PC-3 (cell line): ENCODE measurements around the gene ASCL5. TPM values are rescaled to one million over a fixed set of nuclear protein-coding genes. Genes with fewer than 3 reads are reported as not detected.

ENCODE experiments used
- ATAC-seq: fragments of 200-7000 bp; cut with Tn5 transposase; 2 replicates; pipeline ENCODE4 v1.9.1; 2020; ENCODE audit warnings: mild to moderate bottlenecking, moderate library complexity
- BruUV-seq: library from RNA; stranded (reverse); fragments of 400-500 nt; replicated peaks from 2 replicates; lab custom pipeline; 2021; lab: Mats Ljungman, UMichigan
- CTCF ChIA-PET: fragments of 300-600 bp; sonication (Branson Sonifier 250); formaldehyde crosslinking; loops from one replicate; lab custom pipeline; 2022; ENCODE audit warnings: antibody characterized with exemption; lab: Charles Lee
- POLR2A ChIA-PET: fragments of 300-600 bp; sonication (Branson Sonifier 250); formaldehyde crosslinking; loops from one replicate; lab custom pipeline; 2022; ENCODE audit warnings: antibody characterized with exemption; ENCODE audit not compliant: unreplicated experiment; lab: Charles Lee
- DNase-seq: peaks from one replicate; pipeline ENCODE4 v3.0.0-alpha.2; 2015
- H2AFZ ChIP-seq: fragments of 300-600 bp; sonication (generic); 2 replicates; pipeline ENCODE4 v1.6.0; 2016; ENCODE audit warnings: antibody characterized with exemption, low read length
- H3F3A ChIP-seq: fragments of 300-600 bp; sonication (generic); one replicate; pipeline ENCODE4 v1.6.0; 2017; ENCODE audit warnings: antibody characterized with exemption, low read length, control low read depth, mild to moderate bottlenecking; ENCODE audit not compliant: unreplicated experiment
- H3K27ac ChIP-seq: fragments of 300-600 bp; sonication (generic); 2 replicates; pipeline ENCODE4 v1.5.1; 2016; ENCODE audit warnings: mild to moderate bottlenecking, low read length
- H3K27me3 ChIP-seq: fragments of 300-600 bp; sonication (generic); 2 replicates; pipeline ENCODE4 v1.6.1; 2016; ENCODE audit warnings: low read length, mixed read lengths
- H3K36me3 ChIP-seq: fragments of 300-600 bp; sonication (generic); 2 replicates; pipeline ENCODE4 v1.6.1; 2016; ENCODE audit warnings: low read depth, mixed run types, low read length, mixed read lengths
- H3K4me1 ChIP-seq: fragments of 300-600 bp; sonication (generic); 2 replicates; pipeline ENCODE4 v1.5.1; 2016; ENCODE audit warnings: low read length; ENCODE audit not compliant: insufficient read depth
- H3K4me2 ChIP-seq: fragments of 300-600 bp; sonication (generic); 2 replicates; pipeline ENCODE4 v1.6.0; 2016; ENCODE audit warnings: low read length
- H3K4me3 ChIP-seq: fragments of 300-600 bp; sonication (generic); 2 replicates; pipeline ENCODE4 v1.5.1; 2016; ENCODE audit warnings: mild to moderate bottlenecking, low read length, mixed read lengths
- H3K79me2 ChIP-seq: fragments of 300-600 bp; sonication (generic); 2 replicates; pipeline ENCODE4 v1.6.1; 2017; ENCODE audit warnings: low read length, mixed read lengths
- H3K9ac ChIP-seq: fragments of 300-600 bp; sonication (generic); 2 replicates; pipeline ENCODE4 v1.6.0; 2016; ENCODE audit warnings: mild to moderate bottlenecking, low read length
- H3K9me2 ChIP-seq: fragments of 300-600 bp; sonication (generic); replicated peaks from 2 replicates; pipeline ENCODE4 v1.6.1; 2016; ENCODE audit warnings: mixed run types, low read length, mixed read lengths
- H3K9me3 ChIP-seq: fragments of 300-600 bp; sonication (generic); 2 replicates; pipeline ENCODE4 v1.6.1; 2016; ENCODE audit warnings: low read length, mixed read lengths
- H4K20me1 ChIP-seq: fragments of 300-600 bp; sonication (generic); 2 replicates; pipeline ENCODE4 v1.6.1; 2016; ENCODE audit warnings: low read length, mixed read lengths
- CTCF ChIP-seq: fragments of 300-600 bp; sonication (generic); conservative IDR thresholded peaks from 2 replicates; pipeline ENCODE4 v1.5.1; 2017; ENCODE audit warnings: antibody characterized with exemption, low read depth, mild to moderate bottlenecking, low read length
- EZH2 ChIP-seq: fragments of 300-600 bp; sonication (generic); IDR thresholded peaks from one replicate; pipeline ENCODE4 v1.6.1; 2017; ENCODE audit warnings: antibody characterized with exemption, mild to moderate bottlenecking, low read length; ENCODE audit not compliant: unreplicated experiment
- EZH2phosphoT487 ChIP-seq: fragments of 300-600 bp; sonication (generic); IDR thresholded peaks from 2 replicates; pipeline ENCODE4 v1.6.1; 2018; ENCODE audit warnings: mild to moderate bottlenecking, antibody characterized with exemption, low read length, borderline replicate concordance
- intact Hi-C: fragments of 100-400 bp; cut with micrococcal nuclease; formaldehyde crosslinking; loops from 2 replicates; pipeline ENCODE4 v1.9.0; 2023
- total RNA-seq: library from RNA; depleted of rRNA; stranded (reverse); fragments of >200 nt; gene quantifications from 2 replicates; pipeline ENCODE4 v1.2.3, GENCODE V29; 2014

Gene ASCL5
- total RNA-seq, 1 experiment from 2014 or later: 3.1 TPM

- Histone ChIP-seq H3K4me2 (no peak overlapping the region), H3K9me3 (no peaks in the 10 kb centered on the region), H3K4me1 (peaks cover 14% of the 10 kb centered on the region), H2AFZ (no peak overlapping the region), H3K27me3 (no peaks in the 10 kb centered on the region), H3K4me3 (no peak overlapping the region), H3F3A (peaks cover 4% of the 10 kb centered on the region), H3K79me2 (no peaks in the 10 kb centered on the region), H4K20me1 (peaks cover 4% of the 10 kb centered on the region), H3K27ac (no peak overlapping the region), H3K9me2 (no peaks in the 10 kb centered on the region), H3K36me3 (peaks cover 78% of the 10 kb centered on the region), H3K9ac (no peak overlapping the region)
- TF ChIP-seq EZH2: no peak
- no peak for TF ChIP-seq EZH2phosphoT487
- no peak for TF ChIP-seq CTCF
- ChIA-PET POLR2A (no interaction called here), CTCF (no interaction called here)
- intact Hi-C loops: no loop called here
- ATAC-seq (no peak), DNase-seq (no peak)
- no TSS peak for BruUV-seq
Measured at GRCh38 chr1:201139756-201140155, 12.8 kb upstream of the ASCL5 start.

GRCh38 chr1:201139306-201139705 is 12.3 kb upstream of the ASCL5 start:
- intact Hi-C loops: no loop called here
- peaks cover 78% of the 10 kb centered on the region for H3K36me3 ChIP-seq
- DNase-seq (no peak), ATAC-seq (no peak)
- H3K4me1 ChIP-seq: peaks cover 14% of the 10 kb centered on the region
- POLR2A ChIA-PET: no interaction called here
- H2AFZ ChIP-seq: no peak overlapping the region
- H3F3A ChIP-seq: peaks cover 4% of the 10 kb centered on the region
- H3K9me3 ChIP-seq: no peaks in the 10 kb centered on the region
- no peaks in the 10 kb centered on the region for H3K9me2 ChIP-seq
- CTCF ChIA-PET: no interaction called here
- H4K20me1 ChIP-seq: peaks cover 4% of the 10 kb centered on the region
- no peak for TF ChIP-seq CTCF
- no peak for TF ChIP-seq EZH2phosphoT487
- no peak for TF ChIP-seq EZH2
- no peaks in the 10 kb centered on the region for H3K27me3 ChIP-seq
- H3K9ac ChIP-seq: no peak overlapping the region
- H3K4me3 ChIP-seq: no peak overlapping the region
- no peak overlapping the region for H3K27ac ChIP-seq
- no peak overlapping the region for H3K4me2 ChIP-seq
- no TSS peak for BruUV-seq
- no peaks in the 10 kb centered on the region for H3K79me2 ChIP-seq

GRCh38 chr1:201138311-201138840 is 11.4 kb upstream of the ASCL5 start:
- intact Hi-C loops: no loop called here
- TF ChIP-seq EZH2phosphoT487 (no peak), CTCF (no peak), EZH2 (no peak)
- no peak for DNase-seq
- Histone ChIP-seq H3K9ac (no peak overlapping the region), H3K79me2 (no peaks in the 10 kb centered on the region), H3K4me3 (no peak overlapping the region), H3K27ac (peak overlapping the region; percentile 43), H3K9me3 (no peaks in the 10 kb centered on the region), H4K20me1 (peaks cover 4% of the 10 kb centered on the region), H3K4me2 (no peak overlapping the region), H2AFZ (no peak overlapping the region), H3K9me2 (no peaks in the 10 kb centered on the region), H3K27me3 (no peaks in the 10 kb centered on the region), H3F3A (peaks cover 4% of the 10 kb centered on the region), H3K4me1 (peaks cover 14% of the 10 kb centered on the region), H3K36me3 (peaks cover 72% of the 10 kb centered on the region)
- ChIA-PET CTCF (interaction anchor here (0.8 to 1.8 kb wide), 5 partner anchors 11 to 91 kb away, joined by 3 to 9 read pairs (median 7); no protein-coding TSS in a partner anchor), POLR2A (no interaction called here)
- no TSS peak for BruUV-seq
- no peak for ATAC-seq
